Esophagus squamous epithelium (tissue), 4 donors: Measurements from ENCODE around the gene PTER.

Experiments used
- CTCF ChIP-seq, 6 experiments: fragments of 450-650 bp in 4 of 6; fragments of 200-600 bp in 2 of 6; sonication (generic) in 2 of 6; IDR thresholded peaks; one replicate each; pipeline ENCODE4 v1.5.1; 2016 to 2019; ENCODE audit warnings: antibody characterized with exemption in 6 of 6, mild to moderate bottlenecking in 4 of 6, moderate library complexity in 4 of 6
- POLR2A ChIP-seq, 4 donors: fragments of 450-650 bp; IDR thresholded peaks; one replicate each; pipeline ENCODE4 v1.6.1; 2017; ENCODE audit warnings: antibody characterized with exemption in 4 of 4, mild to moderate bottlenecking in 4 of 4, moderate library complexity in 3 of 4

DNA sequence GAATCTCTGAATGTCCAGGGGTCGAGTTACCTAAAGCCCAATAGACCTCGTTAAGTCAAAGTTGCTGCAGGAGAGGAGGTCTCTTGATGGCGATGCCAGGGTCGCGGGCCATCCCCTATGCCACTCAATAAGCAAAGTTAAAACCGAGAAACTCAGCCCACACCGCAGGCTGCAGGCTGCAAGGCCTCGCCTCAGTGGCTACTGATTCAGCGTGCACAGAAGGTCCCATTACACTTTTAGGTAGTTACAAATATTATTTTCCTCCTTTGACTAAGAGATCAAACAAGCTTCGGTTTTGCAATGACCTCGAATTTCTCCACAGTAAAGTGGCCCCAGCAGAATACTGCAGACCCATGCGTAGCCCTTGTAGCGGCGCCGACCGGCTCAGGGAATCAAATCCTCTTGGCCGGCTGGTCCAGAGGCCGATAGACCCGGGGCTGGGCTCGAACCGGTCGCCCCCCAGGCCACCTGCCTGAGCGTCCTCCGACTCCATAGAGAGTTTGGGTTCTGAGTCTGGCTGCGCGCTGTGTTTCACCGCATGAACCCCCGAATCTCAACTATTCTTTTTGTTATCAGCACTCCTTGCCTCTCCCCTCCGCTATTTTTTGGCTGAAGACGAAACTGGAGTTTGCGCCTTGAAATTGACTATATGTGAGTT is 82.6 kb downstream of the PTER start:
- TF ChIP-seq POLR2A (IDR thresholded peaks at IDR 0.05) = no peak
- no peak for TF ChIP-seq CTCF (IDR thresholded peaks at IDR 0.05)
